ENCODE measurements around the gene PVALB. TPM values are rescaled to one million over a fixed set of nuclear protein-coding genes. Genes with fewer than 3 reads are reported as not detected.

Gene PVALB
- total and polyA plus RNA-seq, 2 experiments from 2014 or later: not detected

GRCh38 chr22:36761553-36762240 lies 55.1 kb downstream of the PVALB start:
- H3K36me3 ChIP-seq (replicated peaks; ENCODE audit: insufficient read depth, low read depth): no peaks in the 10 kb centered on the region
- TF ChIP-seq, protein P1, sequence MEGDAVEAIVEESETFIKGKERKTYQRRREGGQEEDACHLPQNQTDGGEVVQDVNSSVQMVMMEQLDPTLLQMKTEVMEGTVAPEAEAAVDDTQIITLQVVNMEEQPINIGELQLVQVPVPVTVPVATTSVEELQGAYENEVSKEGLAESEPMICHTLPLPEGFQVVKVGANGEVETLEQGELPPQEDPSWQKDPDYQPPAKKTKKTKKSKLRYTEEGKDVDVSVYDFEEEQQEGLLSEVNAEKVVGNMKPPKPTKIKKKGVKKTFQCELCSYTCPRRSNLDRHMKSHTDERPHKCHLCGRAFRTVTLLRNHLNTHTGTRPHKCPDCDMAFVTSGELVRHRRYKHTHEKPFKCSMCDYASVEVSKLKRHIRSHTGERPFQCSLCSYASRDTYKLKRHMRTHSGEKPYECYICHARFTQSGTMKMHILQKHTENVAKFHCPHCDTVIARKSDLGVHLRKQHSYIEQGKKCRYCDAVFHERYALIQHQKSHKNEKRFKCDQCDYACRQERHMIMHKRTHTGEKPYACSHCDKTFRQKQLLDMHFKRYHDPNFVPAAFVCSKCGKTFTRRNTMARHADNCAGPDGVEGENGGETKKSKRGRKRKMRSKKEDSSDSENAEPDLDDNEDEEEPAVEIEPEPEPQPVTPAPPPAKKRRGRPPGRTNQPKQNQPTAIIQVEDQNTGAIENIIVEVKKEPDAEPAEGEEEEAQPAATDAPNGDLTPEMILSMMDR (IDR thresholded peaks at IDR 0.05; ENCODE audit: poor library complexity): no peak
- TF ChIP-seq EZH2phosphoT487 (IDR thresholded peaks at IDR 0.05; ENCODE audit: low read depth, severe bottlenecking, unreplicated experiment): no peak
- no peak for TF ChIP-seq EZH2 (IDR thresholded peaks at IDR 0.05; ENCODE audit: borderline replicate concordance)
- no peaks in the 10 kb centered on the region for H3K27me3 ChIP-seq
- no peaks in the 10 kb centered on the region for H3K79me2 ChIP-seq
- no peaks in the 10 kb centered on the region for H4K20me1 ChIP-seq (ENCODE audit: insufficient read depth, poor library complexity, severe bottlenecking)
- H3K9me2 ChIP-seq (replicated peaks; ENCODE audit: insufficient read depth): no peaks in the 10 kb centered on the region
- peak overlapping the region; percentile 63 for H3K27ac ChIP-seq
- no peak overlapping the region for H3K4me3 ChIP-seq
- H2AFZ ChIP-seq: no peak overlapping the region
- 91% methylated on average over 10 of the region's 10 CpGs for WGBS (ENCODE audit: low lambda C conversion rate, missing lambda C conversion rate)
- peaks cover 7% of the 10 kb centered on the region for H3K4me1 ChIP-seq (ENCODE audit: insufficient read depth)
- DNase-seq (ENCODE audit: low spot score): no peak
- no peak overlapping the region for H3K4me2 ChIP-seq
- no peaks in the 10 kb centered on the region for H3K9me3 ChIP-seq (ENCODE audit: low read depth)

- no peaks in the 10 kb centered on the region for H3K79me2 ChIP-seq
- H4K20me1 ChIP-seq (ENCODE audit: insufficient read depth, poor library complexity, severe bottlenecking): no peaks in the 10 kb centered on the region
- H3K27ac ChIP-seq: no peak overlapping the region
- H3K36me3 ChIP-seq (replicated peaks; ENCODE audit: insufficient read depth, low read depth): no peaks in the 10 kb centered on the region
- no peaks in the 10 kb centered on the region for H3K9me3 ChIP-seq (ENCODE audit: low read depth)
- H3K4me1 ChIP-seq (ENCODE audit: insufficient read depth): peaks cover 7% of the 10 kb centered on the region
- no peak overlapping the region for H3K4me3 ChIP-seq
- WGBS (ENCODE audit: low lambda C conversion rate, missing lambda C conversion rate): 85% methylated on average over 11 of the region's 11 CpGs
- H3K27me3 ChIP-seq: no peaks in the 10 kb centered on the region
- no peak for TF ChIP-seq EZH2phosphoT487 (IDR thresholded peaks at IDR 0.05; ENCODE audit: low read depth, severe bottlenecking, unreplicated experiment)
- TF ChIP-seq, protein P1 (IDR thresholded peaks at IDR 0.05; ENCODE audit: poor library complexity): no peak
- TF ChIP-seq EZH2 (IDR thresholded peaks at IDR 0.05; ENCODE audit: borderline replicate concordance): no peak
- no peak overlapping the region for H3K4me2 ChIP-seq
- H2AFZ ChIP-seq: no peak overlapping the region
- DNase-seq (ENCODE audit: low spot score): no peak
- H3K9me2 ChIP-seq (replicated peaks; ENCODE audit: insufficient read depth): no peaks in the 10 kb centered on the region
Measured at GRCh38 chr22:36760786-36761185, 56.0 kb downstream of the PVALB start.

- Histone ChIP-seq H3K4me2 (no peak overlapping the region), H3K36me3 (replicated peaks; ENCODE audit: insufficient read depth, low read depth) (no peaks in the 10 kb centered on the region), H3K27me3 (no peaks in the 10 kb centered on the region), H3K9me2 (replicated peaks; ENCODE audit: insufficient read depth) (no peaks in the 10 kb centered on the region), H4K20me1 (ENCODE audit: insufficient read depth, poor library complexity, severe bottlenecking) (no peaks in the 10 kb centered on the region), H2AFZ (no peak overlapping the region), H3K27ac (no peak overlapping the region), H3K9me3 (ENCODE audit: low read depth) (no peaks in the 10 kb centered on the region), H3K4me1 (ENCODE audit: insufficient read depth) (peaks cover 7% of the 10 kb centered on the region), H3K79me2 (no peaks in the 10 kb centered on the region), H3K4me3 (no peak overlapping the region)
- TF ChIP-seq EZH2phosphoT487 (IDR thresholded peaks at IDR 0.05; ENCODE audit: low read depth, severe bottlenecking, unreplicated experiment): no peak
- no peak for TF ChIP-seq EZH2 (IDR thresholded peaks at IDR 0.05; ENCODE audit: borderline replicate concordance)
- TF ChIP-seq, protein P1 (IDR thresholded peaks at IDR 0.05; ENCODE audit: poor library complexity): no peak
- DNase-seq (ENCODE audit: low spot score): no peak
- 90% methylated on average over 19 of the region's 19 CpGs for WGBS (ENCODE audit: low lambda C conversion rate, missing lambda C conversion rate)
Measured at GRCh38 chr22:36759481-36760159, 57.2 kb downstream of the PVALB start.

All from hepatocyte (in vitro differentiated cells).